Amygdala (tissue), 56 donors: ENCODE results near the gene LAPTM4A.
"Not testable (repeated sequence)": the region's sequence is repeated elsewhere in the genome, so short reads cannot be mapped to it uniquely, and the experiment has no call there.

Source experiments
- DNase-seq, 56 donors: peaks; one replicate each; lab custom pipeline; 2025; lab: John Stamatoyannopoulos, UW

The LAPTM4A gene

DNA sequence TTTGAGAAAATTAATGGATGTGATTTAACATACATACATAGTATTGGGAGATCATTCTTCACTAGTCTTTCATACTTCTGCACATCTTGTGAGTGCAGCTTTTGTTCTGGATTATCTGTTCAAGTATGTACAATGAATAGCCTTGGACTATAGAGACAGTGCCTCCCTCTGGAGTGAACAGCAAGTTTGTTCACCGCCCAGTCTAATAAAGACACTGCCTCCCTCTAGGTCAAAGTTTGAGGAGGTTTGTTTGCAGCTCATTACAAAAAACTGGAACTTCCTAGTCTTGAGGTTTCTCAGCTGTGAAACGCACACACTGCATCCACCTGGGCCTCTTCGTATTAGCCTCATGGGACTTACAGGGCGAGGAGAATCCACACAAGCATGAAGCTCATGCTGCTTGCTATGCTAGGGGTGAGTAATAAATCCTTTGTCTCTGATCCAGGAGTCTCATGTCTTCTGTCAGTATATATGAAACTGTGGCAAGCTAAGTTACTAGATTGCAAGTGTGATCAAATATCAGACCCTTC, 26.0 kb upstream of the LAPTM4A start:
- no peak for DNase-seq

DNA sequence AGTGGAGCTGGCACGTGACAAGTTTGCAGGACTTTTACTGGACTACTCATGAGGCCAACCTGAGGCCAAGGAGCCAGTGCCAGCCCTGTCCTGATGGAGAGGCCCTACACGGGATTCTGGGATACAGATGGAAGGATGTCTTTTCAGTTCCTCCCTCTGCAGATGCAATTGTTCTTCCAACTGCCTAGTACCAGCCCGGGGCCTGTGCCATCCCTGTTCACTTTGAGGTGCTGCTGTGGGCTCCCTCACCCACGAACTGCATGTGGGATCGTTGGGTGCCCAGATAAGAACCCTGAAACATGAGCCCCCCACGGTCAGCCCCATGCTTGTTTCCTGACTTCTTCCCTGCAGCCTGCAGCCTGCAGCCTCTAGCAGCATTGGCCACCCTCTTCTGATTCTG, 25.3 kb upstream of the LAPTM4A start:
- no peak for DNase-seq

DNA sequence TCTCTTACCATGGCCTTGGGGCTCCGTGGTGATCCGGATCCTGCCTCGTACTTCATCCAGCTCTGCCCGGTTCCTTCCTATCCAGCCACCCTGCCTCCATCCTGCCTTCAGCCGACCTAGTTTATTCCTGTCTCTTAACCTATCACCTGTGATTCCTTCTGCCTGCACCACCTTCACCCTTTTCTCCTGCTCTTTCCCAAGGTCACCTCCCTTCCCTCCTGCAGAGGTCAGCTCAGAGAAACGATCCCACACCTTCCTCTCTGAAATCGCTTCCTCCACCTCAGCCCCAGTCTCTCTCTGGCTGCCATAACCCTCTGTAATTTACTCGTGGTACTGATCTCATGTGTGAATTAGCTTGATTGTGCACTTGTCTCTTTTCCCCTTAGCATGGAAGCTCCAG, 23.5 kb upstream of the LAPTM4A start:
- DNase-seq = no peak

DNA sequence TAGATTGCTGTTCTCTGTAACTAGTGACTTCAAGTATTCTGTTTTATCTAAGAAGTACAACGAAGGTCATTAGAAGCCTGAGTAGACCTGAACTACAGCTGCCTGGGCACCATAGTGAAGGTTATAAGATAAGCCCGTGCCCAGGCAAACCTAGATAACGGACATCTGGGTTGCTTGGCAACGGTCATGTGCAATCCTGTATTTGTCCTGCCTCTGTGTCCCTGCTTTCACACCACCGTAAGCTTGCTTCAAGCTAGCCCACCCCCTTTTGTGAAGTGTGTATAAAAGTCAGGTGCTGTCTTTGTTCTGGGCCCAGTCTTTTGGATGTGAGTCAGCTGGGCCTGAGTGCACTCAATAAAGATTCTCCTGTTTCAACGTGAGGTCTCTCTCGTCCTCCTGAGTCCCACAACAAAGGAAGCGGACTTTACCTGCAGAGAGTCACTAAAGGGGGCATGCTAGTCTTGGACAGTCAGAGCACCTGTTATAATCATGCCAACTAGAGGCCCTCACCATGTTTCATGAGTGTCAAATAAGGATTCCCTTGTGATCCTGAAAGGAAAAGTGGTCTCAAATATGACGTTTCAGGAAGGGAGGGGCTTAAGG, 22.7 kb upstream of the LAPTM4A start:
- not testable (repeated sequence) for DNase-seq

DNA sequence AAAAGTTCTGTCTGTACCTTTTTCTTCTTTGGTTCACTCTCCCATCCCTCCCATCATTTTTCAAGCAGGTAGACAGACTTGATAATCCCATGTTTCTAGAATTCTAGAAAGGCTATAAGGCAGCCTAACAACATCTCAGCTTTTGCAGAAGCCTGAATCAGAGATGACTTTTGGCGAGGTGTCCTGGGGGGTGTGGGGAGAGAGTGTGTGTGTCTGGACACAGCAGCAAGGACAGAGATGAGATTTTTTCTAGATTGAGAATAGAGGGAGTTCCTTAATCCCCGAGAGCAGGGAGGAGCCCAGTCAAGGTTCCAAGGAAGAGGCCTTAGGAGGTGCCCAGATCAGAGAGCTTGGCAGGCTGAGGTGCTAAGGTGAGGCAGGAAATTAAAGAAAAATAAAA, 22.0 kb upstream of the LAPTM4A start:
- no peak for DNase-seq

DNA sequence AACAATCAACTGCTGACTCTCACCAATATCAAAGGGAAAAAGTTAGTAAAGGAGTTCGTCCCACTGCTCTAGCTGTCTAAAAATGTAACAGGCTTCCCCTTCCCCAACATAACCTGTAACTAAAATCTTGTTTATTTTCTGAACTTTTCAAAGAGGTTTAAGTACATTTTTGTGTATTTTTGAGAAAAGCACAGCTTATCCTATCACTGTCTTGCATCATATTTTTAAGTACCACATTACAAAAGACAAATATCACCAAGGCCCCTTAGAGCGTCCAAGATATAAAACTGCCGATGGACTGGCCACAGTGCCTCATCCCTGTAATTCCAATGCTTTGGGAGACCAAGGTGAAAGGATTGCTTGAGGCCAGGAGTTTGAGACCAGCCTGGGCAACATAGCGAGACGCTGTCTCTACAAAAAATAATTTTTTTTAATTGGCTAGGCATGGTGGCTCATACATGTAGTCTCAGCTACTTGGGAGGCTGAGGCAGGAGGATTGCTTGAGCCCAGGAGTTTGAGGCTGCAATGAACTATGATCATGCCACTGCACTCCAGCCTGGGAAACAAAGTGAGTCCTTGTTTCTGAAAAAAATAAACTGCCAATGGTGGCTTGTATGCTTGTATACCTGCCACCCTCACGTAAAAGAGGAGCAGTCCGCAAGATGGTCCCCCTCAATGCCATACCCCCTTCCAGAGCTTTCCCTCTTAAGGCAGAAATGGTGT, 21.2 kb upstream of the LAPTM4A start:
- no peak for DNase-seq

DNA sequence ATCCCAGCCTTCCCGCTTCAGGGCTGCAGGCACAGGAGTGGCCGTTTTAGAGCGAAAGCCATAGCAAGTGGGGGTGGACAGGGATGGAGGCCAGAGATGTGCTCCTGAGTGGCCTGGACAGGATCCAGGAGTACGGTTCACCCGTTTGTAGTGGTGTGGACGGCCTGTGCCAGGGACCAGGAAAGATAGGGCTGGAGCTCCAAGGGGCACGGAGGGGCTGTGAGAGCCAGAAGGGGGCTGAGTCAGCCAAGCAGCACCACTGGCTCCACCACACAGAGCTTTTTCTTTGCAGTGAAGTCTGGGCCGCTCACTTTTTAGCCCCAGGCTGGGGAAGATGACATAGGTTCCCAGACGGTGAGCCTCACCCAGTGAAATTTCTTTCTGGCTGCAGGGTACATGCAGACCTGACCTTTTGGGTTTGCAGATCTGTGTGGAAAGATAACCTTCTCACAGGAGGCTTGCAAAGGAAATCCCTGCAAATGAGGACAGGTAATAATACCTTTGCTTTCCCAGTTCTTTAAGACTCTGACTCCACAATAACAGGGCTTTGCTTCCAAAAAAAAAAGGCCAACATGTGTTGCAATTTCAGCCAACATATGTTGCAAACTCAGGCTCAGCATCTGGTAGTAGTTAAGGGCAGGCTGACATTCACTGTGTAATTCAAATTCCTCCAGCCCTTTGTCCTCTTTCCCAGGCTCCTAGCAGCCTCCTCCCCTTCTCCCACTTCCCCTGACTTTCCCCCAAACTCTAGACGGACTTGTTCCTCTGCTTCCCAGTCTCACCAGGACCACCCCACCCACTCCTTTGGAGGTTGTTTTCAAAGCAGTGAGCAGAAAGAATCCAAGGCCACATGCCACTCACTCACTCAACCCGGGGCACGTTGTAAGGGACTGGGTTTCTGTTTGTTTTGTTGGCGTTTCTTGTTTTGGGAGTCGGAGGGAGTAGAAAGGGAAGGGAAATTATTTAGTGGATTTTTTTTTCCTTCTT, 20.3 kb upstream of the LAPTM4A start:
- peak in 1 of 56 donors; percentile 51 for DNase-seq

DNA sequence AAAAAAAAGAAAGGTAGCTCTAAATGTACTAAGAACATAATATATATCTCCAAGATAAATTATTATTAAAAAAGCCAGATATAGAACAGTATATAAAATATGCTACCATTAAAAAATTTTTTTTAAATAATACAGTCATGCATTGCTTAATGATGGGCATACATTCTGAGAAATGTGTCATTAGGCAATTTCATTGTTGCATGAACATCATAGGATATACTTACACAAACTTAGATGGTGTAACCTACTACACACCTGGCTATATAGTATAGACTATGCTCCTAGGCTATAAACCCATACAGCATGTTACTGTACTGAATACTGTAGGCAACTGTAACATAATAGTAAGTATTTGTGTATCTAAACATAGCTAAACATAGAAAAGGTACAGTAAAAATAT, 18.3 kb upstream of the LAPTM4A start:
- DNase-seq = no peak

DNA sequence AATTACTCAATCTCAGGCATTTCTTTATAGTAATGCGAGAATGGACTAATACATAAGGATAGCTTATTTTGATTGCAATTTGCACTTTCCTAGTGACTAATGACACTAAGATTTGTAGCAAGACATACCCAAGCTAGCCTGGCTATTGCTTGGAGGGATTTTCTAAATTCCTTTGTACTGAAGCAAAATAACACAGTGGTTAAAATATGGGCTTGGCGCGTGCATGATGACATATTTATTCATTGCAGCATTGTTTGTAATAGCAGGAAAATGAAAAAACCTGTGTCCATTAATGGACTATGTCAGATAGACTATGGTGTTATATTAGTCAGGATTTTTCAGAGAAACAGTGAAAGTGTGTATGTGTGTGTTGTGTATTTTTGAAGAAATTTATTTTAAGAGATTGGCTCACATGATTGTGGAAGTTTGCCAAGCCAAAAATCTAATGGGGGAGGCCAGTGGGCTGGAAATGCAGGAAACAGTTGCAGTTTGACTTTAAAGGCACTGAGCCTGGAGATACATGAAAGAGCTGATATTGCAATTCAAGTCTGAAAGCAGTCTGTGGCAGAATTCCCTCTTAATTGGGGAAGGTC, 16.7 kb upstream of the LAPTM4A start:
- peak in 1 of 56 donors; percentile 30 for DNase-seq

DNA sequence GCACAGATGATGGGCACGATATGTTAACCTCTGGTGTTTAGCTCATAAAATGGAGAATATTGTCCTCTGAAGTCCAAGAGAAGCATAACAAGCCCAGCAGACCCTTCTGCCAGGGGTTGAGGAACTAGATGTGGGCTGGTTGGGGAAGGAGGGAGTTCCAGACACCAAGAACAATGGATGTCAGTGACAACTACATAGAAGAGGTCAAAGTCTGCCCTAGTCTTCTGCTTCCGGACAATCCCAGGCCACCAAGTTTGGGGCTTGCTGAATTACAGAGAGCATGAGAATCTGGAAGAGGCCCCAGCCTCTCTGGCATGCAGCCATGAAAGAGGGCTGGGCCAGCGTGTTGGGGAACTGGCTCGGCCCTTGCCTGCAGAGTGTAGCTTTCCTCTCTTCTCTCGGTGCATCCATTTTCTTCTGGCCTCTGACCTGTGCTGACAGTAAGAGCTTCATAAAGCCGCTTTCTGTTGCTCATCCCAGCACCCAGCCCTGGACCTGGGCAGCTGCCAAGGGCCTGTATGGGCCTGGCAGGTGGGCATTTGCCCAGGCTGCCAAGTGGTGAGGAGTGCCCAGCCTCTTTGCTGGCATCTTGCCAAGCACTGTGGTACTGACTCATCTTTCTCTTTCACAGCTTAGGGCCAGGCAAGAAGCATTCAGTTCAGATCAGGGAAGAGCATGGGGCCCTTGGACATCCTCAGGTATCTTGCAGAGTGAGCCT, 14.6 kb upstream of the LAPTM4A start:
- DNase-seq = peak in 25 of 56 donors; percentile 6 to 90 (median 38)

DNA sequence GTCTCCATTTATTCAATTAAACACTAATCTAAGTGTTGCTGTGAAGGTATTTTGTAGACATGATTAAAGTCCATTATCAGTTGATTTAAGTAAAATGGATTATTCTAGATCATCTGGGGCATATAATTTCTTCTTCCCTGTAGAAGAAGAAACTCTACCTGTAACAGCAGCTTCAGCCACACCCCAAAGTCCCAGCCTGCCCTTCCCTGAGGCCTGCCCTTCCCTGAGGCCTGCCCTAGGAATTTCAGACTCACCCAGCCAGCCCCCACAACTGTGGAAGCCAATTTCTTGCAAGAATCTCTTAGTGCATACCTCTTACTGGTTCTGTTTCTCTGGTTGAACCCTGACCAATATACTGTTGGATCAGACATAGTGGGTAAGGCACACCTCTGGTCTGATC, 13.4 kb upstream of the LAPTM4A start:
- no peak for DNase-seq

DNA sequence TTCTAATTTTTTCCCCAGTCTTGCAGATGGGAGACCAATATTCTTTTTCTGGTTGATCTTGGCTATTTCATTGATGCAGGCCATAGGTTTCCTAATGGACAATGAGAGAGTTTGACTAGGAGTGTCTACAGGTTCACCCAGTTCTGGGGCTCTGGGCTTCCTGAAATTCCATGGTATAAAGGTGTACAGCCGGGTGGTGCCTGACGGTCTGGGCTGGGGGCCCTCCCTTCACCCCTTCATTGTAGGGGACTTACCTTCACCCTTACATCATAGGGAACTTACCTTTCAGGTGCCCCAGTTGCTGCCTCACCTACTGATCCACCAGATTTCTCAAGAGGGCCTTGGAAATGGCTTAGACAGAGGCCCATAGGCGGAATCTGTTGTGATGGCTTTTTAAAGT, 13.0 kb upstream of the LAPTM4A start:
- DNase-seq = no peak

DNA sequence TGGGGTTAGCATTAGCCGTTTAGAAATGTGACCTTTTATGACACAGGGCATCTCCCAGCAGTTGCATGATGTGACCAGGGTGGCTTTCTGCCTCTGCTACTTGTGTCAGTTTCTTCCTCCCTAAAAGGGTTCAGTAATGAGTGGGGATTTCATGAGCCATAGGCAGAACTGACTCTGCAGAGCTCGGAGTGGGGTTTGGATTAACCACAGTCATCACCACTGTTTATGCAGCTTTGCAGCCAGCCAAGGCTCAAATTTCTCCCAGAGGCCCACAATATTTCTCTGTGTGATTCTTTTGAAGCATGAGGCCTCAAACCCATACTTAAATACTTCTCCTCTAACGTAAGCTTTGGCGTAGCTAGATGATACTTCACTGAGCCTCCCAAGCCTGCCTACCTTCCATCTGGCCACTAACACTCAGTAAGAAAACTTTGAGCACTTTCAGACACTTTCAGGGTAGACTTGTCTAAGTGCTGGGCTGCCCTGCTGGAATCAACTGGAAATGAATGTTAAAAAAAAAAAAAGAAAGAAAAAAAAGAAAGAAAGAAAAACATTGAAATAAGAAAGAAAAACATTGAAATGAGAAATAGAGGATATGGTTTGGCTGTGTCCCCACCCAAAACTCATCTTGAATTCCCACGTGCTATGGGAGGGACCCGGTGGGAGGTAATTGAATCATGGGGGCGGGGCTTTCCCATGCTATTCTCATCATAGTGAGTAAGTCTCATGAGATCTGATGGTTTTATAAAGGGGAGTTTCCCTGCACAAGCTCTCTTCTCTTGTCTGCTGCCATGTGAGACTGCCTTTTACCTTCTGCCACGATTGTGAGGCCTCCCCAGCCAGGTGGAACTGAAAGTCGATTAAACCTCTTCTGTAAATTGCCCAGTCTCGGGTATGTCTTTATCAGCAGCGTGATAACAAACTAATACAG, 11.5 kb upstream of the LAPTM4A start:
- DNase-seq = no peak

DNA sequence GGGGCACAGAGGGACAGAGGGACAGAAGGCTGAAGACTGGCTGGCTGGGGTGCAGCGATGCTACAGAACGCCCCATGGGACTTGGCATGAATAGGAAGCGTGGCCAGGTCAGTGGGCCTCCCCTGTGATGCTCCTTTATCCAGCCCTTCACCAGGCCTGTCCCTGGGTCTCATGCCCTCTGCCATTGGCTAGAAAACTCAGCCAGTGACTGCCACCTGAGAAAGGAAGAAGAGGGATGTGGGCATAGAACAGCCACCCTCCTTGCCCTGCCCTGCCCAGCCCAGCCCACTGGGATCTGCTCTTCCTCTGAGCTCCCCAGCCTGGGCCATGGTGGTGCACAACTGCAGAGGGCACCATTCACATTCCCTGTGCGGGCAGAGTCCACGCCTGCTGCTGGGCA, 10.5 kb upstream of the LAPTM4A start:
- DNase-seq = no peak

DNA sequence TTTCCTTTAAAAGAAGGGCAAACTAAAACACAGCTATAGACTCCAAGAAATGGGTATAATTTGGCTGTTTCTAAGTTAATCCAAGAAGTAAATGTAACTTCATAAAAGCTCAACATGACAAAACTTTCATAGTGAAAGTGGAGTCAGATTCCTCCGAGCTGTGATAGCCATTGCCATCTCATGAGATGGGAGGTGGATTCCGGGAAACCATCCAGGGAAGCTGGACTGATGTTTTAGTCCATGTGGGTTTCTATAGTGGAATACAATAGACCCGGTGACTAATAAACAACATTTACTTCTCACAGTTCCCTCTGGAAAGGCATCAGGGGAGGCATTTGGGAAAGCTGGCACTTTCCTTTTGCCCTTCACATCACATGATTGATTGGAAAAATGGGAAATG, 10.0 kb upstream of the LAPTM4A start:
- DNase-seq = no peak

DNA sequence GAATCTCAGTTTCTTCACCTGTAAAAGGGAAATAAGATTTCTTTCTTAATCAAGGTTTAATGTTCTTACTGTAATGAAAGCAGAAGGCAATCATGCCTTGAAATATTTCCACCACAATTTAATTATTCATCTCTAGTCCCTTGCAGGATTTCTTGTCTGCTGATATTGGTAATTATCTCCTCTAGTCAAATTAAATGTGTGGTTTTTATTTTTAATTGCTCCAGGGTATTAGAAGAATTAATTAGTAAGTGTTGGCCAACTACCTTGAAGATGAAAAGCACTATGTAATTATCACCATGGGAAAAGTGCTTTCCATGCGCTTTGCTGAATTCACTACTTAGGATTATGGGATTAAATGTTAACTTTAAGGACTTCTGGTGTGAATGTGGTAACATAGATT, 8.7 kb upstream of the LAPTM4A start:
- no peak for DNase-seq

DNA sequence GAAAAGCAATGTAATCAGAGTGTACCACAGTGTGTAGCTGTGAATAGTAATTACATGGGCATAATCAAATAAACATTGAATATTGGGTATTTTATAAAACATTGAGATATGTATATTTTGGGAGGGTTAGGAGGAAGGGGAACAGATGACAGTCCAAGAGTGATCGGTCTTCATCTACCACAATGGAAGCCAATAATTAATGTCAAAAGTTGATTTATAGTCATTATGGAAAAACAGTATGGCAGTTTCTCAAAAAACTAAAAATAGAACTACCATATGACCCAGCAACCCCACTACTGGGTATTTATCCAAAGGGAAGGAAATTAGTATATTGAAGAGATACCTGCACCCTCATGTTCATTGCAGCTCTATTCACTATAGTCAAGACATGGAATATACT, 5.8 kb upstream of the LAPTM4A start:
- DNase-seq = no peak

DNA sequence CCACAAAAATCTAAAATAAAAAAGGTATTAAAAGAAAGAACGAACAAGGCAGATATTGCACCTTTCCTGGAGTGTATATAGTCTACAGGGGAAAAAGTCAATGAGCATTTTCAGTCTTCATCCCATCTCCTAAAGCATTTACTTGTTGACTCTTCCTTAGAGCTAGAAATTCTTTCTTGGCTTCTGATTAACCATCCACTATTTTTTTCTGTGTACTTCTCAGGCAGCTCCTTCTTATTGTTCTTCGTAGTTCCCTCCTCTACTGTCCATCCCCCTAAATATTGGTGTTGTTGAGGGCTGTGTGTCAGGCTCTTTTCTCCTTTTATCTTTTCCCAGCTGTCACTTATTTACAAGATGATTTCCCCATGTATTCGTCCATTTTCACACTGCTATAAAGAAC, 3.5 kb upstream of the LAPTM4A start:
- no peak for DNase-seq

DNA sequence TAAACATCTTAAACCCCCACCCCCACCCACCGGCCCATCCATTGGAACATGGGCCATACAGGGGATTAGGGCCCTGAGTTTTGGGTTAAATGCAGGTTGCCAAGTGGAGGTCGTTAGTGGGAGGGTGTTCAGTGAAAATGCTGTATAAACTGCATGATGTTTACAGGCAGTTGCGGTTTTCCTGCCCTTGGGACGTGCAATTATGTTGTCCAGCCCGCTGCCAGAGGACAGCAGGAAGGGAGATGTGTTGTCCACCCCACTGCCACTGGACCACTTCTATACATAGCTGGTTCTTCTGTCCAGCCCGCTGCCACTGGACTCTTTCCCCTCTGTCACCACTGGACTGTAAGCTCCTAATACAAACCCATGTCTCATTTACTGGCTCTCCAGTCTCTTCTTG, 2.7 kb upstream of the LAPTM4A start:
- no peak for DNase-seq
